ENCODE measurements around the gene ACBD6.
A peak's percentile ranks its signal among the peaks of the same experiment; 100 is the strongest.

ACBD6 gene

DNA sequence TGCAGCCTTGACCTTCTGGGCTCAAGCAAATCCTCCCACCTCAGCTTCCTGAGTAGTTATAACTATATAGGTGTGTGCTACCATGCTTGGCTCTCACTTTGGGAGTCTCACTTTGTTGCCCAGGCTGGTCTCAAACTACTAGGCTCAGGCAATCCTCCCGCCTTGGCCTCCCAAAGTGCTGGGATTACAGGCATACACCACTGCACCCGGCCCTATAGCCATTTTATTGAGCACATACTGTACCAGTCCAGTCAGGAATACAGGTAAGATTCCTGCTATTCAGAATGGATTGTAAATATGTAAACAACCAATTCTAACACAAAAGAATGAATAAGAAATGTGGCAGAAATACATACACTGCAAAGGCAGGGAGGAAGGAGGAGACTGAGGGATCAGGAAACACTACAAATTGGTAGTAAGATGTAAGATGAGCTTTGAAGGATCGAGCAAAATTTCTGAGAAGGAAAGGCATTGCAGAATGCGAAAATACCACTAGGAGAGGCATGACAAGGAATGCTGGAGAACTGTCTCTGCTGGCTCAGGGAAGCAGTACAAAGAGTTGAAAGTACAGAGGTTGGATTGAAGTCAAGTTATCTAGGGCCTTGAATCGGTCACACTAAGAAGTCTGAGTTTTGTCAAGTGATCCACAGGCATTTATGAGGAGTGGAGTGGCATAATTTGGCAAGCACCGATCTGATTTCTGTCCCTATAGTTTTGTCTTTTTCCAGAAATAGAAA, 211.9 kb downstream of the ACBD6 start:
- no peak for DNase-seq

GRCh38 chr1:180288940-180289339, 213.4 kb downstream of the ACBD6 start:
- DNase-seq, result no peak

DNA sequence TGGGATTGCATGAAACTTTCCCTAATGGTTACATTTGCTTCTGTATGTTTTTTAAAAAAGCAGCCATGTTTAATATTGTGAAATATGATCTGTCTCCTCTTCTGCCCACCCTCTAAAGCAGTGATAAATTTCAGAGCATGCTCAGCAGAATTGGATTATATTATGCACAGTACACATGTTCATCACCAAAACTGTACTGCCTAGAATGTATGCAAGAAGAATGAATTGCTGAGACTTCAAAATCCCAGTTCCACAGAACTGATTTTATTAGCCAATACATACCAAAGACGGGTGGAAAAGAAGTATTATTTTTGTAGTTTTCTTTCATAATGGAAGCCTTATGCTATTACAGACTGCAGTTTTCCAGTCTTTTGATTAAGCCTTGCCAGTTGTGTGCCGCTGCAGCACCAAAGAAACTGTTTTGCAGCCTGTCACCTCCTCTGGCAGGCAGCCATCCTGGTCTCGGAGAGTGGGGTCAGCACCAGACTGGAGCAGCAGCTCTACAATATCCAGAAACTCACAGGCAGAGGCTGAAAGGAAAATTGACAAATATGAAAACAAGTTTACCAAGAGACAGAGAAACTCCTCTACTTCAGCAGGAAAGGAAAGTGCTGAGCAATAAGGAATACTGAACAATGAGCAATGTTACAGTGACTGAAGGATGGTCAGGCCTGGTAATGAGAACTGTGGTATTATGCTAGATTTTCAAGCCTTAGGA, 214.2 kb downstream of the ACBD6 start:
- no peak for DNase-seq

- DNase-seq, result no peak
Measured at GRCh38 chr1:180286417-180286816, 216.0 kb downstream of the ACBD6 start.

- DNase-seq, result no peak
Measured at GRCh38 chr1:180283098-180283497, 219.3 kb downstream of the ACBD6 start.

GRCh38 chr1:180282401-180283044, 219.9 kb downstream of the ACBD6 start:
- DNase-seq, result no peak

DNA sequence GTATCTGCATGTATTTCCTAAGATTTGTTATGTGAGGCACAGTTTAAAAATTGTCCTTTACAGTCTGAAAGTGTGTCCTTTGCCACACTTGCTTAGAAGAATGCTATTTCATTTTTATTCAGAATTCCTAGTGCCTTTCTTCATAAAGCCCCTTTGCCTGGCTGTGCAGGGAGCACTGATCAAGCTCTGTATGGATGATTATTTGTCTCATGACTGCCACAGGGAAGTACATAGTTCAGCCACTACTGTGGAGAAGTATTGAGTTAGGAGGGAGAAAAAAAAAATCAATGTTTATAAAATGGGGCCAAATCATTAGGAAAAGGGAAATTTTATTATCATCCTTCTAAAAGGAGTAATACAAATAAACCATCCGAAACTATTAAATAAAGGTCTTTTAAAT, 220.9 kb downstream of the ACBD6 start:
- no peak for DNase-seq

DNA sequence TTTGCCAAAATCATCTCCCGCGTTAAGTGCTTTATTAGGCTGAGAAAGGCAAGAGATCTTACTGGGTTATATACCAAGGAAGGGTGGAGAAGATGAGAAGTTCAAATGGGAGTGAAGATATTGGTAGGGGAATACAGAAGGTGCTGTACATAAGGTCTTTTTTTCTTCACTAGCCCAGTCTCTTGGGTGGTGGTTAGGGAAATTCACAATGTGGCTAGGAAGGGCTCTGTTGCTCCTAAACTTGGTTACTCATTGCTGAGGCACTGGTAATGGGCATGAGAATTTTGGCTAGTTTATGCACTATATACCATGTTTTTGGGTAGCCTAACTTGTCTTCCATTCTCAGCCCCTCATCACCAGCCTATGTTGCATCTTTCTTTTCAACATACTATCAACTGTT, 221.8 kb downstream of the ACBD6 start:
- no peak for DNase-seq

- no peak for DNase-seq
Measured at GRCh38 chr1:180279651-180280050, 222.7 kb downstream of the ACBD6 start.

GRCh38 chr1:180278596-180279395, 223.6 kb downstream of the ACBD6 start:
- DNase-seq, result no peak

DNA sequence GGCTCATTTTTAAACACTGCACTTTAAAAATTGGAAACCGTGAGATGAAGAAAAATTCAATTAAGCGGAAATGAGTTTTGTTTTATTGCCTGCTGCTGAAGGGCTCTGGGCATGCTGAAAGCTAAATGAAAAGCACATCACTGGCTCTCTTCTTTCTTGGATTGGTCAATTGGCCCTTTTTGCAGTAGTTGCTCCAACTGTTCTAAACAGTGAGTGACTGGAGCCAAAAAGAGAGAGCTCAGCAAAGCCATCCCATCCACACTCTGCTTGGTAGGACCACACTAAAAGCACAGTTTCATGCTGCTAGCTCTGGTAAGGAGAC, 224.2 kb downstream of the ACBD6 start:
- DNase-seq, result no peak

GRCh38 chr1:180277476-180278193, 224.7 kb downstream of the ACBD6 start:
- DNase-seq, result no peak

DNA sequence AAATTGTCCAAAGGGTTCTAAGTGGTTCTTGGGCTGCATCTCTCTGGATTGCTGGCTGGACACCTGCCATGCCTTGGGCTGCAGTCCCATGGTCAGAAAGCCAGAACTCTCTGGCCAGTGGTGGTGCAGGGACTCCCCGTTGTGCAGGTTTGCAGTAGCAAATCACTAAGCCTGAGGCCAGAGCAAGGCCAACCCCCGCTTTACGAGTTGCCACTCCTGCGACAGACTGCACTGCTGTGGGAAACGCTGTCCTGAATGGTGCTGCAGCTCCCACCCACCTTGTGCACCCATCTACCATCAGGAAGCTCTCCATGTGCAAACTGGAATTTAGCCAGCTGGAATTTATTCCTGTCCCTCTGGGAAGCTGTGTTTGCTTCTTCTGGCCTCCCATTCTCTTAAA, 226.7 kb downstream of the ACBD6 start:
- DNase-seq, result no peak

GRCh38 chr1:180274221-180274620, 228.2 kb downstream of the ACBD6 start:
- no peak for DNase-seq

GRCh38 chr1:180273066-180273465, 229.3 kb downstream of the ACBD6 start:
- no peak for DNase-seq

DNA sequence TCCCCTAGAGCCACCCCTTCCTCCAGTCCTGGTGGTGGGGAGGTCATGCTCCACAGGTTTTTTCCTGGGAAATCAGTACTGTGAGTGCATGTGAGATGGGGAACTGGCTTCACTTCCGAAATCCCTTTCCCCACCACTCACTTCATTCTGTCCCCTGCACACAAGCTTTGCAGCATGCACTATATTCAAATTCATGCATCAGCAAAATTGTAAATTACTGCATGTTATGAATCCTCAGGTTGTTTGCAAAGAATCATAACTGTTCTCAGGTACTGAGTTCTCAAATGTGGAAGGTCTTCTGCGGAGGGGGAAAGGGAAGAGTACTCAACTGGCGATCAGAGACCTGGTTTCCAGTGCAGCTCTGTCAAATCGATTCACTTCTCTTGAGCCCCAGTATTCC, 230.0 kb downstream of the ACBD6 start:
- no peak for DNase-seq

DNA sequence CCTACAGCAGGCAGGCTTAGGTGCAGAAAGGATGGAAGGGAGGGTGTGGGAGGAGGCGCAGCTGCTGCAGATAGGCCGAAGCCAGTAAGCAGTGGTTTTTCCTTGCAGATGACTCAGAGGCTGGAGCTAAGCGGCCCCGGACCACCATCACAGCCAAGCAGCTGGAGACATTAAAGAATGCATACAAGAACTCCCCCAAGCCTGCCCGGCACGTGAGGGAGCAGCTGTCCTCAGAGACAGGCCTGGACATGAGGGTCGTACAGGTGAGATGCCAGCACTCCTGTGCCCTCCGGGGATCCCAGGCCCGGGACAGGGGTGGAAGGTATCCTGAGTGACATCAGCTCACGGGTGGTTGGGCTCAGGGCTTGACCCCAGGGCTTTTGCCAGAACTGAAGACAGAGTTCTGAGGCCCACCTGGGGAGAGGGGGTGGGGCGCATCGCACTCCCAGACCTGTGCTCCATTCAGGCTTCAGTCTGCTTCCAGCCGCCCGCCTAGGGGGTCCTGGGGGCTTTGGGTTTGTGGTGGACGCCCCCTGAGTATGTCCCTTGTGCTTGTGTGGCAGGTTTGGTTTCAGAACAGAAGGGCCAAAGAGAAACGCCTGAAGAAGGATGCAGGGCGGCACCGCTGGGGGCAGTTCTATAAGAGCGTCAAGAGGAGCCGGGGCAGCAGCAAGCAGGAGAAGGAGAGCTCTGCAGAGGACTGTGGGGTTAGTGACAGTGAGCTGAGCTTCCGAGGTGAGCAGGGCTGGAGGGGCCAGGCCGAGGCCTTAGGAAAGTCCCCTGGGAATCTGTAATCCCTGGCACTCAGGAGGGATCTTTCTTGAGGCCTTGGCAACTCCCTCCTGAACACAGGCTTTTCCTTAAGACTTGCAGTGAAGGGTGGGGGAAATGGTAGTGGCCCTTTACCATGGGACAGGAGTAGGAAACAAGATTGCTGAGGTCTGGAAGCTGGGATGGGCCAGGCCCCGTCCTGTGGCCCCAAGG, 230.8 kb downstream of the ACBD6 start:
- DNase-seq, result no peak

- DNase-seq, result no peak
Measured at GRCh38 chr1:180270530-180271271, 231.7 kb downstream of the ACBD6 start.

DNA sequence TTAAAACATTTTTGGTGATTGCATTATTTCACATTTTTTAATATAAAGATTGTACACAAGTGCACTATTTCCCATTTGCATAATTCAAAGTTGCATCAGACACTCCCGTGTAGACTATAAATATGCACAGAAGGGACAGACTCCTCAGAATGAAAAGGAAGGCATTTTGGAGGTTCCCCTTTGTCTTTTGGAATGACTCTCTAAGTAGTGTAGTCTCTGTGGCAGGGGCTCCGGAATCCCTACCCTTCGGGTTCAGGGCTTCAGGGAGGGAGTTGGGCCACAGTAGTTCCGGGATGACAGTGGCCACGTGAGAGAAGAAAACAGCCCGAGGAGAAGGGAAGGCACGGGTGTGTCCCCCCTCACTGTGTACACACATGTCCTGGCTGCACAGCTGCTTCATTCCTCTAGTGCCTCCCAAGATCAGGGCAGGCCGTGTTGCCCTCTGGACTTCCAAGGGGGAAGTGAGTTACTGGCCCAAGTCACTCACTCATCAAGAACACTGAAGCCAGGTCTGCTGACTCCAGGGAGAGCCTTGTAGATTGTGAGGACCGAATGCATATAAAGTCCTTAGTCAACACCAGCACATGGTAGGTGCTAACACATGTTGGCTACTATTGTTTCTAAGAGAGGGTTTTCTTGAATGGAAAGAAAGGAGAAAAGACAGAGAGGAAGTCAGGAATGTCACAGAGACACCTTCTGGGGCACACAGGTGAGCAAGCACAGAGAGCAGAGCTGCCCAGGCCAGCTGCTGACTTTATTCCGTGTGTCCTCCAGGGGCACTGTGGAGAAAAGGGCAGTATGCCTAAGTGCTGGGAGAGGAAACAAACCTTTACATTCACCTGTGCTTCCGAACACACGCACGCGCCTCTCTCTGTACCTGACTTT, 232.5 kb downstream of the ACBD6 start:
- peak; percentile 21 for DNase-seq

Measured in NCI-H146 (cell line).